Astrocyte (in vitro differentiated cells and primary cell): ENCODE measurements around the gene KRT79.

Source experiments
- CTCF ChIP-seq: IDR thresholded peaks from 2 replicates; pipeline ENCODE4 v1.5.1; 2011; ENCODE audit warnings: low read depth, mild to moderate bottlenecking, inconsistent platforms, low read length, moderate library complexity; ENCODE audit not compliant: insufficient read depth
- EZH2 ChIP-seq: IDR thresholded peaks from 2 replicates; pipeline ENCODE4 v1.6.1; 2012; ENCODE audit warnings: mild to moderate bottlenecking, low read length, inconsistent platforms; ENCODE audit not compliant: insufficient read depth

- TF ChIP-seq CTCF (no peak), EZH2 (no peak)
Measured at GRCh38 chr12:52776913-52777395, 57.2 kb downstream of the KRT79 start, which contains the start of gene KRT76.
